HepG2 (cell line): ENCODE data around the gene MRPL27. TPM values are rescaled to one million over a fixed set of nuclear protein-coding genes. Genes with fewer than 3 reads are reported as not detected.

Experiments used
- AKAP8 ChIP-seq: sonication (generic); formaldehyde crosslinking; IDR thresholded peaks from 2 replicates; pipeline ENCODE4 v1.5.1; 2020; ENCODE audit warnings: mild to moderate bottlenecking, missing genetic modification reagents
- HNRNPK ChIP-seq: fragments of 200-400 bp; formaldehyde crosslinking; IDR thresholded peaks from 2 replicates; pipeline ENCODE4 v1.6.1; 2018; ENCODE audit warnings: low read length, low read depth, moderate library complexity, mild to moderate bottlenecking; ENCODE audit not compliant: poor library complexity, severe bottlenecking
- HNRNPUL1 ChIP-seq: fragments of 200-400 bp; formaldehyde crosslinking; IDR thresholded peaks from 2 replicates; pipeline ENCODE4 v1.6.1; 2017; ENCODE audit warnings: low read depth, mild to moderate bottlenecking, low read length, moderate library complexity
- PITX1 ChIP-seq: sonication (generic); formaldehyde crosslinking; IDR thresholded peaks from 2 replicates; pipeline ENCODE4 v1.5.1; 2020; ENCODE audit warnings: mild to moderate bottlenecking, missing genetic modification reagents
- SP5 ChIP-seq: IDR thresholded peaks from 2 replicates; pipeline ENCODE4 v1.6.1; 2016; ENCODE audit warnings: low read depth, borderline replicate concordance
- ZNF33A ChIP-seq: sonication (generic); formaldehyde crosslinking; IDR thresholded peaks from 2 replicates; pipeline ENCODE4 v1.5.1; 2020; ENCODE audit warnings: missing genetic modification reagents, mild to moderate bottlenecking, moderate library complexity, borderline replicate concordance
- ZNF556 ChIP-seq: sonication (generic); formaldehyde crosslinking; IDR thresholded peaks from 2 replicates; pipeline ENCODE4 v1.4.0; 2020; ENCODE audit warnings: mild to moderate bottlenecking, missing genetic modification reagents, borderline replicate concordance
- ZNF614 ChIP-seq: IDR thresholded peaks from 2 replicates; pipeline ENCODE4 v1.6.1; 2018; ENCODE audit warnings: missing biosample characterization, missing genetic modification reagents, inconsistent platforms, borderline replicate concordance
- ZNF841 ChIP-seq: sonication (generic); formaldehyde crosslinking; IDR thresholded peaks from 2 replicates; pipeline ENCODE4 v1.8.1; 2023; ENCODE audit warnings: missing genetic modification reagents, borderline replicate concordance
- polyA plus RNA-seq, 8 experiments: library from polyadenylated mRNA; depleted of rRNA in 3 of 8; stranded (reverse) in 7 of 8; unstranded in 1 of 8; fragments of >200 nt; fragmentation: Illumina TruSeq in 4 of 8; extraction: Trizol in 4 of 8; gene quantifications; 2 replicates each; pipeline versions ENCODE4 v1.2.1 to v1.2.3, GENCODE V29; 2011 to 2016; ENCODE audit warnings: low read depth in 4 of 8, missing spikeins in 1 of 8, mixed read lengths in 1 of 8; ENCODE audit not compliant: insufficient read depth in 1 of 8
- total RNA-seq, 5 experiments: library from RNA; depleted of rRNA; stranded (reverse); fragments of >200 nt; fragmentation: Illumina TruSeq; extraction: Trizol; gene quantifications; 2 replicates each; pipeline ENCODE4 v1.2.3, GENCODE V29; 2016; ENCODE audit warnings: low read depth in 1 of 5
- TF ChIP-seq, protein P1 (sequence below): sonication (generic); formaldehyde crosslinking; IDR thresholded peaks from 2 replicates; pipeline ENCODE4 v1.5.0; 2020; ENCODE audit warnings: mild to moderate bottlenecking, missing genetic modification reagents, borderline replicate concordance
- TF ChIP-seq, protein P2 (sequence below): sonication (generic); formaldehyde crosslinking; IDR thresholded peaks from 2 replicates; pipeline ENCODE4 v1.5.1; 2020; ENCODE audit warnings: missing genetic modification reagents, mild to moderate bottlenecking, borderline replicate concordance
- TF ChIP-seq, protein P3 (sequence below): sonication (generic); formaldehyde crosslinking; IDR thresholded peaks from 2 replicates; pipeline ENCODE4 v1.4.0; 2020; ENCODE audit warnings: missing genetic modification reagents, borderline replicate concordance

The MRPL27 gene
- total and polyA plus RNA-seq, 2 of the 13 experiments (the other 11 are each of a cell fraction or from before 2014, with no cell fraction given): 137 to 217 TPM

DNA sequence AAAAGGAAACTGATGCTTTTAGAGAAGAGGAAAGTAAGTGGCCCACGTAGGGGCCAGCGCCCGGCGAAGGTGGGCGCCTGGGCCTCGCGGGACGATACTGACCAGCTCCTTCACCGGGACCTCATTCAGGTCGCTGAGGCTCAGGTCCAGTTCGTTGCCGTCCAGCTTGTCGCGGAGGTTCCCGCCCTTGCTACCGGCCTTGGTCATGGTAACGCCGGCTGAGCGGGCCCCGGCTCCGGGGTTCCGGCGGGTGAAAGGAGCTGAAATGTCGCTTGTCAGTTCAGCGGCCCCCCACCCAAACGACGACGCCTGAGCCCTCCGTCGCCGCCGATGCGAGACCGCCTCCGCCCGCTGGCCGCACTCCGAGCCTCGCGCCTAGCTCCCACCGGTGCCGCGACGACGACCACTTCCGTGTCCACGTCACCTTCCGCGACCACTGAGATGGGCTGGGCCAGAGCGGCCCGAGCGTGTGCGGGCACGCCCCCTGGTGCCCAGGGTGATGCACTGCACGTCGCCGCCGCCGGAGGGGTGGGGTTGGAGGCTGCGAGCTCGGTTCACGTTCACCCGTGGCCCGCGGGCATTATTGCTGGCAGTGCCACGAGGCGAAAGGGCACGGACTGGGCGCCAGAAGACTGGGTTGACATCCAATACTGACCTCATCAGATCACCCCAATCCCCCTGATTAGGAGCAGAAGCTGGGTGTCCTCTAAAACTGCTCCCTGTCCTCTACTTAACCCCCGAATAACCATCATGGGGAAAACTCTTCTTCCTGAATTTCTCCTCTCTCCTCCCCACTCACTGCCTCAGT, 24.3 kb upstream of the MRPL27 start, which contains the start of gene LRRC59 (continued):
- TF ChIP-seq, protein P1, sequence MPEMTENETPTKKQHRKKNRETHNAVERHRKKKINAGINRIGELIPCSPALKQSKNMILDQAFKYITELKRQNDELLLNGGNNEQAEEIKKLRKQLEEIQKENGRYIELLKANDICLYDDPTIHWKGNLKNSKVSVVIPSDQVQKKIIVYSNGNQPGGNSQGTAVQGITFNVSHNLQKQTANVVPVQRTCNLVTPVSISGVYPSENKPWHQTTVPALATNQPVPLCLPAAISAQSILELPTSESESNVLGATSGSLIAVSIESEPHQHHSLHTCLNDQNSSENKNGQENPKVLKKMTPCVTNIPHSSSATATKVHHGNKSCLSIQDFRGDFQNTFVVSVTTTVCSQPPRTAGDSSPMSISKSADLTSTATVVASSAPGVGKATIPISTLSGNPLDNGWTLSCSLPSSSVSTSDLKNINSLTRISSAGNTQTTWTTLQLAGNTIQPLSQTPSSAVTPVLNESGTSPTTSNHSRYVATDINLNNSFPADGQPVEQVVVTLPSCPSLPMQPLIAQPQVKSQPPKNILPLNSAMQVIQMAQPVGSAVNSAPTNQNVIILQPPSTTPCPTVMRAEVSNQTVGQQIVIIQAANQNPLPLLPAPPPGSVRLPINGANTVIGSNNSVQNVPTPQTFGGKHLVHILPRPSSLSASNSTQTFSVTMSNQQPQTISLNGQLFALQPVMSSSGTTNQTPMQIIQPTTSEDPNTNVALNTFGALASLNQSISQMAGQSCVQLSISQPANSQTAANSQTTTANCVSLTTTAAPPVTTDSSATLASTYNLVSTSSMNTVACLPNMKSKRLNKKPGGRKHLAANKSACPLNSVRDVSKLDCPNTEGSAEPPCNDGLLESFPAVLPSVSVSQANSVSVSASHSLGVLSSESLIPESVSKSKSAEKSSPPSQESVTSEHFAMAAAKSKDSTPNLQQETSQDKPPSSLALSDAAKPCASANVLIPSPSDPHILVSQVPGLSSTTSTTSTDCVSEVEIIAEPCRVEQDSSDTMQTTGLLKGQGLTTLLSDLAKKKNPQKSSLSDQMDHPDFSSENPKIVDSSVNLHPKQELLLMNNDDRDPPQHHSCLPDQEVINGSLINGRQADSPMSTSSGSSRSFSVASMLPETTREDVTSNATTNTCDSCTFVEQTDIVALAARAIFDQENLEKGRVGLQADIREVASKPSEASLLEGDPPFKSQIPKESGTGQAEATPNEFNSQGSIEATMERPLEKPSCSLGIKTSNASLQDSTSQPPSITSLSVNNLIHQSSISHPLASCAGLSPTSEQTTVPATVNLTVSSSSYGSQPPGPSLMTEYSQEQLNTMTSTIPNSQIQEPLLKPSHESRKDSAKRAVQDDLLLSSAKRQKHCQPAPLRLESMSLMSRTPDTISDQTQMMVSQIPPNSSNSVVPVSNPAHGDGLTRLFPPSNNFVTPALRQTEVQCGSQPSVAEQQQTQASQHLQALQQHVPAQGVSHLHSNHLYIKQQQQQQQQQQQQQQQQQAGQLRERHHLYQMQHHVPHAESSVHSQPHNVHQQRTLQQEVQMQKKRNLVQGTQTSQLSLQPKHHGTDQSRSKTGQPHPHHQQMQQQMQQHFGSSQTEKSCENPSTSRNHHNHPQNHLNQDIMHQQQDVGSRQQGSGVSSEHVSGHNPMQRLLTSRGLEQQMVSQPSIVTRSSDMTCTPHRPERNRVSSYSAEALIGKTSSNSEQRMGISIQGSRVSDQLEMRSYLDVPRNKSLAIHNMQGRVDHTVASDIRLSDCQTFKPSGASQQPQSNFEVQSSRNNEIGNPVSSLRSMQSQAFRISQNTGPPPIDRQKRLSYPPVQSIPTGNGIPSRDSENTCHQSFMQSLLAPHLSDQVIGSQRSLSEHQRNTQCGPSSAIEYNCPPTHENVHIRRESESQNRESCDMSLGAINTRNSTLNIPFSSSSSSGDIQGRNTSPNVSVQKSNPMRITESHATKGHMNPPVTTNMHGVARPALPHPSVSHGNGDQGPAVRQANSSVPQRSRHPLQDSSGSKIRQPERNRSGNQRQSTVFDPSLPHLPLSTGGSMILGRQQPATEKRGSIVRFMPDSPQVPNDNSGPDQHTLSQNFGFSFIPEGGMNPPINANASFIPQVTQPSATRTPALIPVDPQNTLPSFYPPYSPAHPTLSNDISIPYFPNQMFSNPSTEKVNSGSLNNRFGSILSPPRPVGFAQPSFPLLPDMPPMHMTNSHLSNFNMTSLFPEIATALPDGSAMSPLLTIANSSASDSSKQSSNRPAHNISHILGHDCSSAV: peak; percentile 83; the same call in 1 of the 2 replicates
- TF ChIP-seq ZNF841 (CRISPR knock-in tag) (peak; percentile 66; the same call in 1 of the 2 replicates), AKAP8 (CRISPR knock-in tag) (peak; percentile 92), ZNF556 (peak; percentile 99), HNRNPK (peak; percentile 87), ZNF614 (CRISPR knock-in tag) (peak; percentile 97), HNRNPUL1 (peak; percentile 85; the same call in 1 of the 2 replicates), ZNF33A (no peak), SP5 (peak; percentile 70), PITX1 (CRISPR knock-in tag) (peak; percentile 95)
- TF ChIP-seq, protein P2, sequence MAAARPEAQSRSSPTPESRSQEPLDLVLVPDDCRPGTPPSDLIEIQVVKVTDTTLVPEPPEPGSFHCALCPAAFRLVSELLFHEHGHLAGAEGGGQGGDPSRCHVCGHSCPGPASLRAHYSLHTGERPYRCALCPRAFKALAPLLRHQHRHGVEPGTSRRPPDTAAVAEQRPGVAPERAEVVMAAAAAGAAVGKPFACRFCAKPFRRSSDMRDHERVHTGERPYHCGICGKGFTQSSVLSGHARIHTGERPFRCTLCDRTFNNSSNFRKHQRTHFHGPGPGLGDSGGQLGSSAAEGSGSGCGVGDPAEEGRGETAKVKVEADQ: peak; percentile 100
- TF ChIP-seq, protein P3, sequence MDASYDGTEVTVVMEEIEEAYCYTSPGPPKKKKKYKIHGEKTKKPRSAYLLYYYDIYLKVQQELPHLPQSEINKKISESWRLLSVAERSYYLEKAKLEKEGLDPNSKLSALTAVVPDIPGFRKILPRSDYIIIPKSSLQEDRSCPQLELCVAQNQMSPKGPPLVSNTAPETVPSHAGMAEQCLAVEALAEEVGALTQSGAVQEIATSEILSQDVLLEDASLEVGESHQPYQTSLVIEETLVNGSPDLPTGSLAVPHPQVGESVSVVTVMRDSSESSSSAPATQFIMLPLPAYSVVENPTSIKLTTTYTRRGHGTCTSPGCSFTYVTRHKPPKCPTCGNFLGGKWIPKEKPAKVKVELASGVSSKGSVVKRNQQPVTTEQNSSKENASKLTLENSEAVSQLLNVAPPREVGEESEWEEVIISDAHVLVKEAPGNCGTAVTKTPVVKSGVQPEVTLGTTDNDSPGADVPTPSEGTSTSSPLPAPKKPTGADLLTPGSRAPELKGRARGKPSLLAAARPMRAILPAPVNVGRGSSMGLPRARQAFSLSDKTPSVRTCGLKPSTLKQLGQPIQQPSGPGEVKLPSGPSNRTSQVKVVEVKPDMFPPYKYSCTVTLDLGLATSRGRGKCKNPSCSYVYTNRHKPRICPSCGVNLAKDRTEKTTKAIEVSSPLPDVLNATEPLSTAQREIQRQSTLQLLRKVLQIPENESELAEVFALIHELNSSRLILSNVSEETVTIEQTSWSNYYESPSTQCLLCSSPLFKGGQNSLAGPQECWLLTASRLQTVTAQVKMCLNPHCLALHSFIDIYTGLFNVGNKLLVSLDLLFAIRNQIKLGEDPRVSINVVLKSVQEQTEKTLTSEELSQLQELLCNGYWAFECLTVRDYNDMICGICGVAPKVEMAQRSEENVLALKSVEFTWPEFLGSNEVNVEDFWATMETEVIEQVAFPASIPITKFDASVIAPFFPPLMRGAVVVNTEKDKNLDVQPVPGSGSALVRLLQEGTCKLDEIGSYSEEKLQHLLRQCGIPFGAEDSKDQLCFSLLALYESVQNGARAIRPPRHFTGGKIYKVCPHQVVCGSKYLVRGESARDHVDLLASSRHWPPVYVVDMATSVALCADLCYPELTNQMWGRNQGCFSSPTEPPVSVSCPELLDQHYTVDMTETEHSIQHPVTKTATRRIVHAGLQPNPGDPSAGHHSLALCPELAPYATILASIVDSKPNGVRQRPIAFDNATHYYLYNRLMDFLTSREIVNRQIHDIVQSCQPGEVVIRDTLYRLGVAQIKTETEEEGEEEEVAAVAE (CRISPR knock-in tag): peak; percentile 88; the same call in 1 of the 2 replicates
